Cardiac muscle cell (in vitro differentiated cells and primary cell): Measurements from ENCODE around the gene ACTR10. TPM values are rescaled to one million over a fixed set of nuclear protein-coding genes. Genes with fewer than 3 reads are reported as not detected.
"Not testable (repeated sequence)": the region's sequence is repeated elsewhere in the genome, so short reads cannot be mapped to it uniquely, and the experiment has no call there.

Experiments used
- DNase-seq, 2 donors: peaks; one replicate each; pipeline versions ENCODE4 v3.0.0 to v3.0.0-alpha.2; 2010 to 2017; ENCODE audit warnings: low read depth in 1 of 2, low spot score in 1 of 2
- H3K27ac ChIP-seq: fragments of 200-600 bp; sonication (generic); 2 replicates; pipeline ENCODE4 v1.5.1; 2016
- H3K27me3 ChIP-seq: fragments of 200-600 bp; sonication (generic); 2 replicates; pipeline ENCODE4 v1.6.0; 2016; ENCODE audit warnings: control low read depth
- H3K36me3 ChIP-seq: fragments of 200-600 bp; sonication (generic); 2 replicates; pipeline ENCODE4 v1.5.1; 2016; ENCODE audit warnings: control low read depth
- H3K4me1 ChIP-seq: fragments of 200-600 bp; sonication (generic); 2 replicates; pipeline ENCODE4 v1.8.1; 2017; ENCODE audit warnings: low read depth, mild to moderate bottlenecking, mixed run types
- H3K4me3 ChIP-seq: fragments of 200-600 bp; sonication (generic); 2 replicates; pipeline ENCODE4 v1.5.1; 2016; ENCODE audit warnings: mild to moderate bottlenecking
- H3K9me3 ChIP-seq: fragments of 200-600 bp; sonication (generic); 2 replicates; pipeline ENCODE4 v1.5.1; 2017; ENCODE audit warnings: low read depth, mild to moderate bottlenecking, control low read depth
- CTCF ChIP-seq: IDR thresholded peaks from 2 replicates; pipeline ENCODE4 v1.5.1; 2012; ENCODE audit warnings: low read depth, mild to moderate bottlenecking, low read length
- polyA plus RNA-seq: library from polyadenylated mRNA; unstranded; fragments of >200 nt; fragmentation: Nextera tagmentation; extraction: Ambion mirVana; gene quantifications from 2 replicates; pipeline ENCODE4 v1.2.1, GENCODE V29; 2016
- total RNA-seq: library from RNA; depleted of rRNA; stranded (reverse); fragments of >200 nt; gene quantifications from 2 replicates; pipeline ENCODE4 v1.2.3, GENCODE V29; 2016

Gene ACTR10
- total and polyA plus RNA-seq, 2 experiments from 2014 or later: 90.8 to 244 TPM

- TF ChIP-seq CTCF: no peak
- Histone ChIP-seq H3K9me3 (no peaks in the 10 kb centered on the region), H3K36me3 (no peaks in the 10 kb centered on the region), H3K27me3 (no peaks in the 10 kb centered on the region), H3K27ac (peak overlapping the region; percentile 96), H3K4me3 (peak overlapping the region; percentile 73), H3K4me1 (peaks cover 21% of the 10 kb centered on the region)
- peak; percentile 4 to 16 for DNase-seq
Measured at GRCh38 chr14:58243790-58244555, 44.0 kb downstream of the ACTR10 start.

GRCh38 chr14:58244556-58245387 lies 44.8 kb downstream of the ACTR10 start, which contains the start of gene PSMA3:
PSMA3 (plus strand) TSS chr14:58244843; CDS start chr14:58244921, 78 bp downstream.
- Histone ChIP-seq H3K4me3 (peak within 1 kb of the TSS; percentile 73), H3K27me3 (no peaks in the 10 kb centered on the region), H3K4me1 (peaks cover 21% of the 10 kb centered on the region), H3K36me3 (no peaks in the 10 kb centered on the region), H3K9me3 (no peaks in the 10 kb centered on the region), H3K27ac (peak within 1 kb of the TSS; percentile 96)
- DNase-seq: peak; percentile 98
- no peak for TF ChIP-seq CTCF

- peaks cover 4% of the 10 kb centered on the region for H3K36me3 ChIP-seq
- DNase-seq: no peak
- no peaks in the 10 kb centered on the region for H3K9me3 ChIP-seq
- H3K4me1 ChIP-seq: peaks cover 21% of the 10 kb centered on the region
- TF ChIP-seq CTCF: no peak
- H3K27ac ChIP-seq: peak overlapping the region; percentile 96
- no peaks in the 10 kb centered on the region for H3K27me3 ChIP-seq
- H3K4me3 ChIP-seq: peak overlapping the region; percentile 73
Measured at GRCh38 chr14:58245562-58245961, 45.6 kb downstream of the ACTR10 start.

- DNase-seq: no peak
- H3K4me3 ChIP-seq: no peak overlapping the region
- H3K27me3 ChIP-seq: no peaks in the 10 kb centered on the region
- TF ChIP-seq CTCF: no peak
- H3K4me1 ChIP-seq: peaks cover 21% of the 10 kb centered on the region
- peaks cover 34% of the 10 kb centered on the region for H3K36me3 ChIP-seq
- H3K27ac ChIP-seq: no peak overlapping the region
- no peaks in the 10 kb centered on the region for H3K9me3 ChIP-seq
Measured at GRCh38 chr14:58249611-58250010, 49.7 kb downstream of the ACTR10 start.

GRCh38 chr14:58258156-58258555 lies 58.2 kb downstream of the ACTR10 start:
- H3K4me1 ChIP-seq: no peaks in the 10 kb centered on the region
- peaks cover 54% of the 10 kb centered on the region for H3K36me3 ChIP-seq
- TF ChIP-seq CTCF: no peak
- H3K4me3 ChIP-seq: no peak overlapping the region
- H3K27me3 ChIP-seq: no peaks in the 10 kb centered on the region
- DNase-seq: no peak
- H3K27ac ChIP-seq: no peak overlapping the region
- H3K9me3 ChIP-seq: no peaks in the 10 kb centered on the region

- not testable (repeated sequence) for H3K27me3 ChIP-seq, H3K9me3 ChIP-seq, H3K4me1 ChIP-seq, H3K4me3 ChIP-seq, DNase-seq, H3K27ac ChIP-seq
- H3K36me3 ChIP-seq: peaks cover 68% of the 10 kb centered on the region
Measured at GRCh38 chr14:58262005-58262404, 62.1 kb downstream of the ACTR10 start.
